HG03139 (cell line): ENCODE measurements around the gene GDF11.

Experiments
- ATAC-seq: cut with Tn5 transposase; IDR thresholded peaks from one replicate; pipeline ENCODE4 v1.9.1; 2021; ENCODE audit not compliant: unreplicated experiment

GDF11 gene

DNA sequence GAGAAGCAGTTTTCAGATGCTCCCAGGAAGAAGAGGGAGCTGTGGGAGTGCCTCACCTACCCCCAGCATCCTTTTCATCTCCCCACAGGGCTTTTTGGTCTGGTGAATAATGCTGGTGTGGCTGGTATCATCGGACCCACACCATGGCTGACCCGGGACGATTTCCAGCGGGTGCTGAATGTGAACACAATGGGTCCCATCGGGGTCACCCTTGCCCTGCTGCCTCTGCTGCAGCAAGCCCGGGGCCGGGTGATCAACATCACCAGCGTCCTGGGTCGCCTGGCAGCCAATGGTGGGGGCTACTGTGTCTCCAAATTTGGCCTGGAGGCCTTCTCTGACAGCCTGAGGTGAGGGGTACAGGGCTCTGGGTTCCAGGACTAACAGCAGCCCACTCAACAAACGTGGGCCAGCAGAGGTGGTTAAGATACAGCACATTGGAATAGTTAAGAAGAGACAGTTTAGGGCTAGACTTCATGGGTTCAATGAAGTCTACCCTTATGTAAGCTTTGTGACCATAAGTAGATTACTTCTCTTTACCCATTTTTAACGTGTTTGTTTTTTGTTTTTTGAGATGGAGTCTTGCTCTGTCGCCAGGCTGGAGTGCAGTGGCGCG is 21.2 kb upstream of the GDF11 start:
- ATAC-seq: no peak

DNA sequence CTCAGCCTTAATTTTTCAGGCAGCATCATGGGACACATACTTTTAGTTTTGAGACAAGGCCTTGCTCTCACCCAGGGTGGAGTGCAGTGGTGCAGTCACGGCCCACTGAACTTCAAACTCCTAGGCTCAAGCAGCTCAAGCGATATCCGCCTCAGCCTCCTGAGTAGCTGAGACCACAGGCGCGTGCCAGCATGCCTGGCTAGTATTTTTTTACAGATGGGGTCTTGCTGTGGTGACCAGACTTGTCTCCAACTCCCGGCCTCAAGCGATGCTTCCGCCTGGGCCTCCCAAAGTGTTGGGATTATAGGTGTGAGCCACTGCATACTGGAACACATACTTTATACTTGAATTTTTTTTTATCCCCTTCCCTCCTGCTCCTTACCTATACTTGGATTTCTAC is 20.0 kb upstream of the GDF11 start:
- no peak for ATAC-seq

DNA sequence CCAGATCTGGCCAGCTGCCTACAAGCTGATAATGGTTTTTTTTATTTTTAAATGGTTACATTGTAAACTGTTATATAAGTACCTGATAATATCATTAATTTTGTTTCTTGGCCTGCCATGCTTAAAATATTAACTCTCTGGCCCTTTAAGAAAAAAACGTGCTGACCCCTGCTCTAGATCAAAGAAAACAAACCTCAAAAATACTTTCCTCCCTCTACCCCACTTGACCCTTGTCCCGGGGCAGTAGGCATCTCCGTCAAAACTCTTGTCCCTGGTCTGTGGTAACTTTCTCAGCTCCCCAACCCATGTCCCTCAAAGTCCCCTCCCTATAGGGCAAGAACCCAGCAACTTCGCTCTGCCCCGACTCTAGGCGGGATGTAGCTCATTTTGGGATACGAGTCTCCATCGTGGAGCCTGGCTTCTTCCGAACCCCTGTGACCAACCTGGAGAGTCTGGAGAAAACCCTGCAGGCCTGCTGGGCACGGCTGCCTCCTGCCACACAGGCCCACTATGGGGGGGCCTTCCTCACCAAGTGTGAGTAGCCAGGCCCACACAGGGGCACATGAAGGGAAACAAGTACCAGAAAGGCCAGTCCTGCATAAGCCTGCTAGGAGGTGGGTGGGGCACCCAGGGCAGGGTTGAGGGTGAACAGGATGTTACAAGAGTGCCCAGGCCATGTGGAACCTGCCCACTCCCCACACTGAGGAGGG is 19.3 kb upstream of the GDF11 start:
- no peak for ATAC-seq

DNA sequence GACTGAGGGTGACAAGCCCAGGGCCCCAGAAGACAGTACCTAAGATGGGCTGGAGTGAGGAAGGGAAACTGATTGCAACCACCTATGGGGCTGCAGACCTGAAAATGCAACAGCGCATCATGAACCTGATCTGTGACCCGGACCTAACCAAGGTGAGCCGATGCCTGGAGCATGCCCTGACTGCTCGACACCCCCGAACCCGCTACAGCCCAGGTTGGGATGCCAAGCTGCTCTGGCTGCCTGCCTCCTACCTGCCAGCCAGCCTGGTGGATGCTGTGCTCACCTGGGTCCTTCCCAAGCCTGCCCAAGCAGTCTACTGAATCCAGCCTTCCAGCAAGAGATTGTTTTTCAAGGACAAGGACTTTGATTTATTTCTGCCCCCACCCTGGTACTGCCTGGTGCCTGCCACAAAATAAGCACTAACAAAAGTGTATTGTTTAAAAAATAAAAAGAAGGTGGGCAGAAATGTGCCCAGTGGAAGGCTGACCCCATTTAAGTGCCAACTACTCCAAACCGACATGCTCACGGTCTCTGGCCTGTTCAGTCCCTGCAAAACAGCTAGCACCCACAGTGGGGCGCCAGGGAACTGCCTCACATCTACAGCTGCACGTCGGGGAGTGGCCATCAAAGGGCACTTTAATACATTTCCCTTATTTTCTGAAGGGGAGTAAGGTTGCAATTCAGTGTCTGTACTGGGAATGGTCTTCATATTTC is 18.5 kb upstream of the GDF11 start:
- no peak for ATAC-seq

GRCh38 chr12:55724940-55725309 is 18.0 kb upstream of the GDF11 start:
- no peak for ATAC-seq

- ATAC-seq: no peak
Measured at GRCh38 chr12:55725556-55725955, 17.4 kb upstream of the GDF11 start.

- no peak for ATAC-seq
Measured at GRCh38 chr12:55726971-55727370, 16.0 kb upstream of the GDF11 start.

- no peak for ATAC-seq
Measured at GRCh38 chr12:55727643-55728185, 15.2 kb upstream of the GDF11 start.

DNA sequence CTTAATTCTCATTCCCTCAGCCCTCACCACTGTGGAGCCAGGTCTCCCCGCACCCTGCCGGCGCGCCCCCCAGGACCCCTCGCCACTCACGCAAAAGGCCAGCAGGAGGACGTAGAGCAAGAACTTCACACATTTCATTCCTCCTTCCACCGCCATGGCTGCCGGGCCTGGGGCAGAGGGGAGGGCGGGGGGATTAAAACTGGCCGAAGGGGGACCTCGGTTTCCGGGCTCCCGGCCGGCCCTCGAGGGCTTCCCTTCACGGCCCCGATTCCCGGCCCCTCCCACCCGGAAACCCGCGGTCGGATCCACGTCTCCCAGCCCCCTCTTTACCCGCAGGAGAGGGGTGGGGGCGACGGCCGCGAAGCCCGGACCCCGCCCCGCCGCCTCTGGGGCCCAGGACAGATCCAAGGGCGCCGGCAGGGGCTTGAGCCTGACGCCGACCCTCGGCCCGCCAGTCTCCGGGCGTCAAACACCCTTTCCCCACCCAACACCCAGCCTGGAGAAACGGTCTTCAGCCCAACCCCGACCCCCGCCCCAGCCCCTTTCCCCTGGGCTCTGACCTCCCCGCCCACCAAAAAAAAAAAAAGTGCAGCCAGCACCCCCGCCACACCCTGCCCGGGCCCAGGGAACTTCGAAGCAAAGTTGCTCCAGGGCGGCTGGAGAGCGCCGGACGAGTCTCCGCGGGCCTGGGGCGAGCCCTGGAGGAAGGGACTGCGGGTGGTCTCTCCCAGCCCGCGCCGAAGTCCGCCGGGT is 14.6 kb upstream of the GDF11 start:
- no peak for ATAC-seq

DNA sequence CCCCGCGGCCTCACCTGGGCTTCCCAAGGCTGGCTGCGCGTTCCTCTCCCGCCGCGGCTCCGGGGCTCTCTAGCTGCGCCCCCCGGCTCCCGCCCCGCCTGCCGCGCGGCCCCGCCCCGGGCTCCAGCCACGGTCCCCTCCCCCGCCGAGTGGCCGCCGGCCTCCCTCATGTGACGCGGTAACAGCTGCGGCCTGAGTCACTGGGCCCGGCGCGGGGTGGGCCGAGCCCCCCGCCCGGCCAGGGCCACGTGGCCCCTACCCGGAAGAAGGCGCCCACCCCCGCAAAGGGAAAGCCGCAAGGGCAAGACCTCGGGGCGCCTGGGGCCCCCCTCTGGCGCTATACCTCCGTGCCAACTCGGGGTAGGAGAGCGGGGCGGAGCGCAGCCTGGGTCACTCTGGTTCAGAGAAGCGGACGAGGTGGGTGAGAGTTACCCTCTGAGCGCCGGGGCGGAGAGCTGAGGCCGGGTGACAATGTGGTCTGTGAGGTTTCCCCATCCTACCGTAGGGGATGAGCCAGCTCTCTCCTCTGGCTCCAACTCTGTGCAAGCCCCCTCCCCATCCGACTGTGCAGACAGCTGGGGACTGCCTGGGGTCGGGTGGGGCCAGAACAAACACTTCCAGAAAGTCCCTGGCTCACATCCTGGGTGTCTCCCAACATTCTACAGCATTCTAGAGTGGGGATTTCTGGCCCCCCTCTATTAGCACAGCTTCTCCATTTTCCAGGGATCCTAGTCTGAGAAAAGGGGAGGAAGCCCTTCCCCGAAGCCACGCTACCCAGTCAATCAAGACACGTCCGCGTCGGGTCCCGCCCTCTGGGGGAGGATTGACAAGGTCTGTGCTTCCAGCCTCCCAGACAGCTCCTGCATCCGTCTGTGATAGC is 13.7 kb upstream of the GDF11 start, which contains the start of gene CD63:
Gene CD63, minus strand, starts transcription at position 71 of the 880 bp plus-strand sequence. CDS start 668 bp downstream, outside the sequence.
- ATAC-seq: peak; percentile 57

DNA sequence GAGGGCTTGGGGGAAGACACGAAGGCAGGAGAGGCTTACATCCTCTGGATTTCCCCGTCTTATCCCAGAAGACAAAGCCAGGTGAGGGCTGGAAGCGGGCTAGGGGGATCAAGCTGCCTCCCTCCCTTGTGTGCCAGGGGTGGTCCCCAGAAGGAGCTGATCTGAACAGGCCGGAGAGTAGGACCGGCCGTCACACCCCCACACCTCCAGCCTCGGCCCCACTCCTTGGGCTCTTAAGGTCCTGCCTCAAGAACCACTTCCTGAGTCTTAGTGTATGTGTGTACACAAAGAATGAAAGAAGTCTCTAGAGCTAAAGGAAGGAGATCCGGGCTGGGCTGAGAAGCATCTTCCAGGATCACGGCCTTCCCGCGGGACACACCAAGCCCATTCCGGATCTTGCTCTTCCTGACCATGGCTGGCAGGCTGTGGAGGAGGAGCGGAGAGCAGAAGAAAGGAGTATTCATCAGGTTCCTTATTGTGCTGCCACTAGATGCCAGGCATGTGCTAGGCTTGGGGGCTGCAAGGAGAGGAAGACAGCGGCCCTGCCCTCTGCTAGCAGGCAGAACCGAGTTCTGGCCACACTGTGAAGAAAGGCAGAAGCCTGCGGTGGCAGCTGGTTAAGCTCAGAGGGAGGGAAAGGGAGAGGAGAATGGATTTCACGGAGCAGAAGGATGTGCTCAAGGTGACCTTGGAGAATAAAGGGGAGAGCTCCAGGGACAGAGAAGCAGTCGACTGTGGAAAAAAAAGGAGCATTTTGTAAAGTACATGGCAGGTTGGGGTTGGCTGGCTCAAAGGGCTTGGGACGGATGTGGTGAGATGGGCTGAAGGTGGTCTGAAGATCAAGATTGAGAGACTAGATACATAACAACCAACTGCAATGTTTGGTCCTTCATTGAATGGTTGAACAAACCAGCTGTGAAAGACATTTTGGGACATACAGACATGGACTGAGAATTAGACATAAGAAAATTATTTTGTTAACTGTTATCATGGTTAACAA is 12.8 kb upstream of the GDF11 start:
- peak; percentile 50 for ATAC-seq

GRCh38 chr12:55732288-55732687 is 10.6 kb upstream of the GDF11 start:
- no peak for ATAC-seq

DNA sequence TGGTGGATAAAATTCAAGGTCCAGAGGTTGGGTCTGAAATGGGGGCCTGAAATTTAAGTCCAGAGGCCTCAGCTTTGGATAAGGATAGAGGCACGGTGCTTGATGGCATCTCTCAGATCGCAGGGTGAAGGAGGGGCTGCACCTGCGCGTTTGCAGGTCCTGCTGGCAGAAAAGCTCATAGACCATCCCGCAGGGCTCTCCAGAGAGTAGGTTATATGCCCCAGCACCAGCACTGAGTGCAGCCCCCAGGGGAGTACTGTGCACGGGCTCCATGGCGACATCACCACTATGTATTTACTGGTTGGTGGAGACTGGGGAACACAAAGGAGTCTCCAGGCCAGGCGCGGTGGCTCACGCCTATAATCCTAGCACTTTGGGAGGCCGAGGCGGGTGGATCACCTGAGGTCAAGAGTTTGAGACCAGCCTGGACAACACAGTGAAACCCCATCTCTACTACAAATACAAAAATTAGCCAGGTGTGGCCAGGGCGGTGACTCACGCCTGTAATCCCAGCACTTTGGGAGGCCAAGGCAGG is 9.8 kb upstream of the GDF11 start:
- no peak for ATAC-seq

DNA sequence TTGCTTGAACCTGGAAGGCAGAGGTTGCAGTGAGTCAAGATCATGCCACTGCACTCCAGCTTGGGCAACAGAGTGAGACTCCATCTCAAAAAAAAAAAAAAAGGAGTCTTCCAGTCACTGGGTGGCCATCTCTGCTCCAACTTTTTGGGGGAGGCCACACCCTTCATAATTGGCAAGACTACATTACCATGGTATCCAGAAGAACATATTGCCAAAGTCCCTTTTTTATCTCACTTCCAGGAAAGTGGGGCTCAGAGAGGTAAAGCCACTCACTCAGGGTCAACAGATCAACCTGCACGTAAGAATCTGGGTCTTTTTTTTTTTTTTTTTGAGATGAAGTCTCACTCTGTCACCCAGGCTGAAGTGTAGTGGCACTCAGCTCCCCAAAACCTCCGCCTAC is 9.1 kb upstream of the GDF11 start:
- ATAC-seq: no peak

DNA sequence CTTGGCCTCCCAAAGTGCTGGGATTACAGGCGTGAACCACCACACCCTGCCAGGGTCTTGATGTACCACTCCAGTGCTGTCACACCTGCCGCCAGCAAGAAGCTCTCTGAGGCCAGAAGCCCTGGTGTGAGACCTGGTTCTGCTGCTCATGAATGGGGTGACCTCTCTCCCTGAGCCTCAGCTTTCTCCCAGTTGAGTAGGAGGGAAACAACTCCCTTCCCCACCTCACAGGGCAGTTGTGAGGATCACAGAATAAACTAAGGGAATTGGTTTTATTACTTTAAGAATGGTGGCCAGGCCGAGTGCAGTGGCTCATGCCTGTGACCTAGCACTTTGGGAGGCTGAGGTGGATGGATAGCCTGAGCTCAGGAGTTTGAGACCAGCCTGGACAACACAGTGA is 8.3 kb upstream of the GDF11 start:
- no peak for ATAC-seq

- ATAC-seq: no peak
Measured at GRCh38 chr12:55736076-55736475, 6.8 kb upstream of the GDF11 start.

DNA sequence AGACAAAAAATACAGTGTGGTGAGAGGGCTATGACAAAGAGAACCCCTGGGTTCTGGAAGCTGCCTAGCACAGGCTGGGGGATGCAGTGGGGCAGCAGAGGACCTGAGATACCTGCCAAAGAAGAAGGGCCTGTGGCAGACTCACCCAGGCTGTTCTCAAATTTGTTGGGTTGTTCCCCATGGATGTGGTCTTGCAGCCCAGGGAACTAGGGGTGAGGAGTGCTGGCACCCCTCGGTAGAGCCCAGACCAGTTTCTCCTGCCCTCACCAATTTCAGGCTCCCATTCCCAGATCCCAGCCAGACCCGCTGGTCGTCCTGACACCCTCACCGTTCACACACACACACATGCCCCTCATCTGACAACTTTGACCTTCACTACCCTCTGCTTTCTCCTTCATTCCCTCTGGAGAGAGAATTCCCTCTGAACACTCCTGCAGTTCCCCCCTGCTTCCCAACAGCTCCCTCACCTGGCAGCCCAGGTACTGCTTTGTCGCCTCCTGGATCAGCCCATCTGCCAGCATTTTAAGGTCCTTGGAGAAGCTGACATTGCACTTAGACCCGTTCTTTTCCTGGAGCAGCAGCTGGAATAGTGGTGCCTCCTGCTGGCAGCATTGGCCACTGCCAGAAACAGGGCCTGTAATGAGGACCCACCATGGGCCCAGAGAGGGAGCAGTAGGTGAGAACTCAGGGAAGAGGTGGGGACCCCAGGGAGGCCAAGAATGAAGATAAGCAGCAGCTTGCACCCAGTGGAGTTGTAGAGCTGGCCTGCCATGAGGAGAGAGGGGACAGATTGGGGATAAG is 5.9 kb upstream of the GDF11 start:
- ATAC-seq: peak; percentile 35

GRCh38 chr12:55737581-55738122 is 5.3 kb upstream of the GDF11 start:
- no peak for ATAC-seq
